Muscle of leg (tissue), 16 donors: ENCODE results near the gene ITGAE. TPM values are rescaled to one million over a fixed set of nuclear protein-coding genes. Genes with fewer than 3 reads are reported as not detected.
"Not testable (repeated sequence)": the region's sequence is repeated elsewhere in the genome, so short reads cannot be mapped to it uniquely, and the experiment has no call there.

ENCODE experiments used
- DNase-seq: peaks from one replicate; pipeline ENCODE4 v3.0.0; 2013
- H3K27ac ChIP-seq: one replicate; pipeline ENCODE4 v1.5.1; 2013; ENCODE audit warnings: mild to moderate bottlenecking, low read length, control low read depth
- H3K27me3 ChIP-seq: one replicate; pipeline ENCODE4 v1.6.1; 2013; ENCODE audit warnings: low read length; ENCODE audit not compliant: control insufficient read depth, insufficient read depth
- H3K36me3 ChIP-seq: one replicate; pipeline ENCODE4 v1.6.1; 2013; ENCODE audit warnings: low read length; ENCODE audit not compliant: control insufficient read depth, insufficient read depth
- H3K4me1 ChIP-seq: one replicate; pipeline ENCODE4 v1.6.1; 2013; ENCODE audit warnings: low read length; ENCODE audit not compliant: control insufficient read depth, insufficient read depth
- H3K4me3 ChIP-seq: one replicate; pipeline ENCODE4 v1.5.1; 2013; ENCODE audit warnings: low read length, control low read depth
- H3K9me3 ChIP-seq: replicated peaks from 2 replicates; pipeline ENCODE4 v1.6.1; 2013; ENCODE audit warnings: low read depth, low read length; ENCODE audit not compliant: control insufficient read depth
- WGBS: methylation state at CpG from one replicate; pipeline ENCODE4 v1.1.5; 2013; ENCODE audit warnings: missing lambda C conversion rate; ENCODE audit not compliant: insufficient coverage; 5-methylcytosine and 5-hydroxymethylcytosine counted together
- long read RNA-seq, 11 donors: transcript quantifications; one replicate each; lab custom pipeline, GENCODE V29; 2026
- polyA plus RNA-seq, 8 donors: library from polyadenylated mRNA; unstranded; fragments of 120-200 nt; gene quantifications; one replicate each; pipeline versions ENCODE4 v1.2.1 to v1.2.3, GENCODE V29; 2013; ENCODE audit warnings: inconsistent platforms in 1 of 8, low replicate concordance in 1 of 8; ENCODE audit not compliant: insufficient read length in 8 of 8, insufficient read depth in 1 of 8
- total RNA-seq: library from RNA; stranded (reverse); fragments of 120-200 nt; gene quantifications from one replicate; pipeline ENCODE4 v1.2.4, GENCODE V29; 2013

The ITGAE gene
- total RNA-seq (28.8 TPM), polyA plus RNA-seq (10 to 100 TPM; 29.2 to 34.4 (median 32.3) TPM)
- long read RNA-seq, donor 1, transcript ITGAE-207 (4 exons, 672 nt): major isoform, 9 of 11 reads
- long read RNA-seq, donor 1, partial matches to known transcripts: 0 of 11 reads
- long read RNA-seq, donor 1, other reads (novel, unspliced or antisense): 0 of 11 reads
- long read RNA-seq, donor 2, partial matches to known transcripts: 0 of 2 reads
- long read RNA-seq, donor 2, other reads (novel, unspliced or antisense): 0 of 2 reads
- long read RNA-seq, donor 3, transcript ITGAE-207 (4 exons, 672 nt): major isoform, 30 of 32 reads
- long read RNA-seq, donor 3, partial matches to known transcripts: 0 of 32 reads
- long read RNA-seq, donor 3, other reads (novel, unspliced or antisense): 0 of 32 reads
- long read RNA-seq, donor 4, transcript ITGAE-207 (4 exons, 672 nt): major isoform, 22 of 25 reads
- long read RNA-seq, donor 4, partial matches to known transcripts: 0 of 25 reads
- long read RNA-seq, donor 4, other reads (novel, unspliced or antisense): 0 of 25 reads
- long read RNA-seq, donor 5, transcript ITGAE-207 (4 exons, 672 nt): major isoform, 54 of 63 reads
- long read RNA-seq, donor 5, partial matches to known transcripts: 0 of 63 reads
- long read RNA-seq, donor 5, other reads (novel, unspliced or antisense): 0 of 63 reads
- long read RNA-seq, donor 6, transcript ITGAE-207 (4 exons, 672 nt): major isoform, 49 of 72 reads
- long read RNA-seq, donor 6, partial matches to known transcripts: 20 of 72 reads
- long read RNA-seq, donor 6, other reads (novel, unspliced or antisense): 0 of 72 reads
- long read RNA-seq, donor 7, transcript ITGAE-207 (4 exons, 672 nt): major isoform, 31 of 40 reads
- long read RNA-seq, donor 7, partial matches to known transcripts: 7 of 40 reads
- long read RNA-seq, donor 7, other reads (novel, unspliced or antisense): 0 of 40 reads
- long read RNA-seq, donor 8, transcript ITGAE-207 (4 exons, 672 nt): major isoform, 17 of 17 reads
- long read RNA-seq, donor 8, partial matches to known transcripts: 0 of 17 reads
- long read RNA-seq, donor 8, other reads (novel, unspliced or antisense): 0 of 17 reads
- long read RNA-seq, donor 9, transcript ITGAE-207 (4 exons, 672 nt): major isoform, 20 of 21 reads
- long read RNA-seq, donor 9, partial matches to known transcripts: 0 of 21 reads
- long read RNA-seq, donor 9, other reads (novel, unspliced or antisense): 0 of 21 reads
- long read RNA-seq, donor 10, transcript ITGAE-207 (4 exons, 672 nt): major isoform, 35 of 54 reads
- long read RNA-seq, donor 10, partial matches to known transcripts: 14 of 54 reads
- long read RNA-seq, donor 10, other reads (novel, unspliced or antisense): 0 of 54 reads
- long read RNA-seq, donor 11, transcript ITGAE-207 (4 exons, 672 nt): major isoform, 22 of 34 reads
- long read RNA-seq, donor 11, partial matches to known transcripts: 7 of 34 reads
- long read RNA-seq, donor 11, other reads (novel, unspliced or antisense): 0 of 34 reads

DNA sequence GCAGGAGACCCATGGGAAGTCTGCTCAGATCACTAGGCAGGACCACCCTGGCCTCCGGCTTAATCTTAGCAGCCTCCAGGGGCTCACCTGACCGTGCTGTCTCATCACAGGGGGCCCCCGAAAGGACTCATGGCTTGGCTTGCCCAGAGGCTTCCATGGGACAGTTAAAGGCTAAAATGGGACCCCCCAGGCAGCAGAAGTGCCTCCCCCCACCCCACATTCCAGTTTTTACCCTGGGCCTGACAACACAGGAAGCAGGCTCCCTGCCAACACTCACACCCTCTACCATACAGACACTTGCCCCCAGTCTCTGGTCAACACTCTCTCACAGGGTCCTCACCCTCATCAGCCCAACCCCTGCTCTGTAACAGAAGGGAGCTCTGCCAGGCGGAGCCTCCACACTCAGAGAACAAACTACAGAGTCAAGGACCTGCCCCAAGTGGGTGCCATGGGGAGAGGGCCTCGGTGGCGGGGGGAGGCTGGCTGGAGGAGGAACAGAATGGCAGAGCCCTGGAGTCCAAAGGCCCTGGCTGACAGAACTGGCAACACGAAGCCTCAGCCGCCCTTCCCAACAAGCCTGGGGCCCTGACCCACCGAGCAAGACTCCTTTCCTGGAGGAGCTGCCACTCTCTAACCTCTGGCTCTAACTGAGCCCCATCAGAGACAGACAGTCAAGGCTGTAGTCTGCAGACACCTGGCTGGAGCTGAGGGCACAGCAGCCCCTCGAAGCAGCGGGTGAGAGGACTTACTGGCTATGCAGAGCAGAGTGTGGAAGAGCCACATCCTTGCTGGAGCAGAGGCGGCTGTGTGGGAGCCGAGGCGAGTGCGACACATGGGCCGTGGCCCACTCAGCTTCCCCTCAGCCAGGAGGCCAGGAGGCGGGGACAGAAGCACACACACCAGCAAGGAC is at the start of gene ITGAE:
Gene ITGAE (minus strand): TSS at position 827 of the 910 bp plus-strand sequence. CDS start 44 bp downstream, at position 783.
- peaks cover 22% of the 10 kb centered on the region for H3K4me1 ChIP-seq
- H3K9me3 ChIP-seq: no peaks in the 10 kb centered on the region
- no peak within 1 kb of the TSS for H3K27ac ChIP-seq
- no peak for DNase-seq
- peaks cover 8% of the 10 kb centered on the region for H3K36me3 ChIP-seq
- 64% methylated on average over 13 of the region's 17 CpGs for WGBS
- no peaks in the 10 kb centered on the region for H3K27me3 ChIP-seq
- no peak within 1 kb of the TSS for H3K4me3 ChIP-seq

GRCh38 chr17:3848229-3848835 is 47.3 kb upstream of the ITGAE start:
- Histone ChIP-seq H3K27me3 (no peaks in the 10 kb centered on the region), H3K9me3 (no peaks in the 10 kb centered on the region), H3K4me1 (peaks cover 17% of the 10 kb centered on the region), H3K4me3 (no peak overlapping the region), H3K27ac (no peak overlapping the region), H3K36me3 (peaks cover 14% of the 10 kb centered on the region)
- 86% methylated on average over 4 of the region's 9 CpGs for WGBS
- no peak for DNase-seq

GRCh38 chr17:3847165-3847670 is 46.2 kb upstream of the ITGAE start:
- 95% methylated on average over 4 of the region's 9 CpGs for WGBS
- Histone ChIP-seq H3K36me3 (peaks cover 25% of the 10 kb centered on the region), H3K27me3 (no peaks in the 10 kb centered on the region), H3K9me3 (no peaks in the 10 kb centered on the region), H3K4me3 (no peak overlapping the region), H3K27ac (no peak overlapping the region), H3K4me1 (peaks cover 14% of the 10 kb centered on the region)
- no peak for DNase-seq

GRCh38 chr17:3846437-3847164 is 45.6 kb upstream of the ITGAE start:
- WGBS: 0% methylated on average over 5 of the region's 17 CpGs
- Histone ChIP-seq H3K4me3 (no peak overlapping the region), H3K27ac (no peak overlapping the region)

GRCh38 chr17:3845621-3846436 is 44.8 kb upstream of the ITGAE start, which contains the start of gene NCBP3:
Gene NCBP3 (minus strand): TSS chr17:3846246. CDS start chr17:3846223, 23 bp downstream.
- DNase-seq: peak; percentile 98

More at GRCh38 chr17:3846437-3847164, 45.6 kb upstream of the ITGAE start:
- Histone ChIP-seq H3K4me1 (peaks cover 9% of the 10 kb centered on the region), H3K9me3 (no peaks in the 10 kb centered on the region), H3K36me3 (peaks cover 25% of the 10 kb centered on the region), H3K27me3 (no peaks in the 10 kb centered on the region)
- no peak for DNase-seq

DNA sequence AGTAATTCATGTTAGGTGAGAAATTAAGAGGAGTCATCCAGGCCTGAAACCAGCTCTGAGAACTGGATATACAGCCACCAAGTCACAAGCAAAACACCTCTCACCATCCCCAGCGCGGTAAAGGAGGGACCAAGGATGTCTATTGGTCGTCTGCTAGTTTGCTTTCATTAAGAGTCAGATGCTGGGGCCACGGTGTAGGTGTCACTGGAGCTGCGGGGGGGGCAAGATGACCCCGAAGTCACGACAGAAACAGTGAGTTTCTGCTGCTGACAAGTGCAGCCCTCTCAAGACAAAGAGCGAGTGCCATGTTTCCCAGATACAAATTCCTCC is 44.3 kb upstream of the ITGAE start:
- no peak for DNase-seq
- Histone ChIP-seq H3K4me1 (peaks cover 8% of the 10 kb centered on the region), H3K4me3 (peak overlapping the region; percentile 97), H3K36me3 (peaks cover 35% of the 10 kb centered on the region), H3K27ac (peak overlapping the region; percentile 84), H3K9me3 (no peaks in the 10 kb centered on the region), H3K27me3 (no peaks in the 10 kb centered on the region)
- WGBS: 2% methylated on average over 5 of the region's 8 CpGs

More at GRCh38 chr17:3845621-3846436, 44.8 kb upstream of the ITGAE start, which contains the start of gene NCBP3:
- Histone ChIP-seq H3K27me3 (no peaks in the 10 kb centered on the region), H3K4me3 (peak within 1 kb of the TSS; percentile 97), H3K9me3 (no peaks in the 10 kb centered on the region), H3K36me3 (peaks cover 29% of the 10 kb centered on the region), H3K4me1 (peaks cover 8% of the 10 kb centered on the region), H3K27ac (peak within 1 kb of the TSS; percentile 84)
- WGBS: under 1% methylated on average over 72 of the region's 76 CpGs

GRCh38 chr17:3844556-3844955 is 43.6 kb upstream of the ITGAE start:
- H3K27ac ChIP-seq, DNase-seq, H3K4me1 ChIP-seq, H3K27me3 ChIP-seq, H3K4me3 ChIP-seq, H3K9me3 ChIP-seq: not testable (repeated sequence)
- WGBS: 94% methylated on average over 2 of the region's 19 CpGs
- peaks cover 41% of the 10 kb centered on the region for H3K36me3 ChIP-seq
